Measurements from ENCODE around the gene PAXX. TPM values are rescaled to one million over a fixed set of nuclear protein-coding genes. Genes with fewer than 3 reads are reported as not detected.

Gene PAXX
- total RNA-seq, 1 experiment from 2014 or later: 104 TPM

DNA sequence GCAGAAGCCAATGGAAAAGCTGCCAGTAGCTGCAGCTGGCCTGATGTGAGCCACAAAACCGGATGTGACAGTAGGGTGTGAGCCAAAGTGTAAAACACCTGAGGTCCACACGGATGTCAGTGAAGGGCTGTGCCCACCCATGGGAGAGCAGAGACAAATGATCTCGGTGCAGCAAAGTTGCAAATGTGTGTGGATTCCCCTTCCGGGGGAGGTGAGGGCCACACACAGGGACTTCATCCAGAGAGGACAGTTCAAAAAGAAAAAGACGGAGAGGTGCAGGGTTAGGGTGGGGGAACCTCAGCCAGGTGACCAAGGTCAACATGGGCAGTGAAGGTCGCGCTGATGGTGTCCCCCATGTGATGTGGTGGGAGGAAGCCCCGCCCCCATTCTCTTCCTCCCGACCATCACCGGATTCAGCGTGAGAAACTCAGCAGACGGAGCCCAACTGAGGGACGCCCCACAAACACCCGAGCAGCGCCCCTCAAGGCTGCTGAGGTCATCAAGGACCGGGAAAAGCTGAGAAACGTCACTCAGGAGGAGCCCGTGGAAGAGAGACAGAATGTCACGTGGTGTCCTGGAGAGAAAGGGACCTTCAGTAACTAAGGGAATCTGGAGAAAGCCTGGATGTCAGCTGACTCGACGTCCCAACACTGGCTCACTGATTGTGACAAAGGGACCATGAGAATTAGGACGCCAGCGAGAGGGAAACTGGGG, 26.3 kb upstream of the PAXX start:
- no peak for DNase-seq (ENCODE audit: low spot score)

DNA sequence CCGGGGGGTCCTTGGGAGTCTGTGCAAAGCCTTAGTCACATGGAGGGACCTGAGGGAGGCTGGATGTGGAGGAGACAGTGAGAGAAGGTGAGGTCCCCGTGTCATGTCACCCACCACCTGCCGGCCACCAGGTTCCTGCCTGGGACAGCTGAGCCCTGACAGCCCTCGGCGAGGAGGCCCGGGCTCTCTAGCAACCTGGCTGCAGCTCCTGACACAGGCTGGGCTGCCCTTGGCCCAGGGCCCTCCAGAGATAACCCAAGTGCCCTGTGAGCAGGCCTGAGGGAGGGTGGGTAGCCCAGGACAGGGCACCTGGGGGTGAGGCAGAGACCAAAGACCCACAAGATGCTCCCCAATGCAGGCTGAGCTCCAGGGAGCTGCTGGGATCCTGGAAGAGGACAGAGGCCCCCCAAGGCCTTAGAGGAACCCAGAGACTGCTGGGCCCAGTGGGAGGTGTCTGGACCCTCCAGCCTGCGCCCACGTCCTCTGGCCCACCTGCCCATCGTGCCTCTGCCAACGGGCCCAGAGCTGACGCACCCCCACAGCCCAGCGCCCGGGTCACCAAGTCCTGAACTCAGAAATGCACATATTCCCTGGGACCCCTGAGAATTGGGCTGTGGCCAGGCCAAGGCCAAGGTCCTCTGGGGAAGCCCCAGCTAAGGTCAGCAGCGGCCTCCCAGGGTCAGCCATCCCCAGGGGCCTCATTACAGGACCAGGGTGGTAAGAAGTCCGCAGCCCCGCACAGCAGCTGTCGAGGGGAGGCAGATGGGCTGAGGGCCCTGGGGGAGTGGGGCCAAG, 23.7 kb upstream of the PAXX start:
- DNase-seq (ENCODE audit: low spot score): no peak

DNA sequence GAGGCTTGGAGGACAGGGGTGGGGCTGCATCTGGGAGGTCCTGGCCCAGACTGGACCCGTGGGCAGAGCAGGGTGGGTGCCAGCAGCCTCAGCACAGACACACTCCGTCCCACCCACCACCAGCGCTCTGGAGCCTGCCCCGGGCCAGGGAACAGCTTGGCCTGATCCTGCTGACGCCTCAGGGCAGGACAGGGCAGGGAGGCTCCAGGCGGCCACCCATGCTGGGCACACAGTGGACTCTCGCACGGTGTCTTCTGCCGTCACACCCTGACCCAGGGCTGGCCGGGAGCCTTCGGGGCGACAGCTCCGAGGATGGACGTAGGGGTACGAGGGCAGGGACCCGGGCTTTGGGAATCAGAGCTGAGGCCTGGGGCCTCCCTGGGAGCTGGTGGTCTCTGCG, 23.1 kb upstream of the PAXX start:
- DNase-seq (ENCODE audit: low spot score): no peak

DNA sequence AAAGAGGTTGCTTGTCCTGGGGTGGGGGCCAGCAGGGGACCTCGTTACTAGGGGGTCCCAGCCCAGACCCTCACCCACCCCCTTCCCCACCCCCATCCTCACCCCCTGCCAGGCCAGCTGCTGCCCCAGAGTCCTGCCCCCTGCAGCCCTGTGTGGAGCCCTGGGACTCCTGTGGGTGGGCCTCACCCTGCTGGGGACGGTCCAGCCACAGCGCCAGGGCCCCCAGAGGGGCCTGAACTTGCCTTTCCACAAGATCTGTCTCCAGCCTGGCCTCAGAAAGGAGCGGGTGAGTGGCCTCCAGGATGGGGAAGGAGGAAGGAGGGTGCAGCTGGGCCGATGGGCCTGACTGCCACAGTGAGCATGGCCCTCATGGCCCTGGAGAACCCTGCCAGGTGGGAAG, 22.4 kb upstream of the PAXX start:
- no peak for DNase-seq (ENCODE audit: low spot score)

DNA sequence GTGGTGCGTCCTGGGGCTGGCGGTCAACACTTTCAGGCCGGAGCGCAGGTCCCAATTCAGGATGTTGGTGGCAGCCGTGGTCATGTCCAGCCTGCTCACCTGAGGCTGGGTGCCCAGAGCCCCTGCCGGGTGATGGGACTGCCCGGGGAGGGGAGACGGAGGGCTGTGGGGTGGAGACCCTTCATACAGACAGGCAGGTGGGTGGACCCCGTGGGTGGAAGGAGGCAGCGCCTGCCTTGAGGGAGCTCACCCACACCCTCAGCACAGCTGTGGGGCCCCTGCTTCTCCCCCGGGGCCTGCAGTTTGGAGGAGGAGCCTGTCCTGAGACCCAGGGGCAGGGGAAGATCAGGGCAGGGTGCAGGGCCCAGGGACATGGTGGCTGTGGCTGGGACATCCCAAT, 21.9 kb upstream of the PAXX start:
- no peak for DNase-seq (ENCODE audit: low spot score)

DNA sequence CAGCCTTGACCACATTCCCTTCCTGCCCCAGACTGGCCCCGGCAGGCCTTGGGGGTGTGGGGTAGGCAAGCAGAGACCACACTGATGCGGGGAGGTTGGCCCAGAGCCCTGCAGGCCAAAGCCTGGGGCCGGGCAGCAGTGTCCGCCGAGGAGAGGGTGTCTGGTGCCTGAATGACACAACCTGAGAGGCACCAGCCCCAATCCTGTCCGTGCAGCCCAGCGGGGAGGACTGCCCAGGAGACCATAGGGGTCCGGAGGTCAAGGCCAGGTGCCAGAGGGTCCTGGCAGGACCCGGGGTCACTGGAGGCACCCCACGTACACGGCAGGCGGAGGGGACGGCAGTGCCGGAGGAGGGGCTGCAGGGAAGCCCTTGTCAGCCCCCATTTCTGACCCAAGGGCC, 20.5 kb upstream of the PAXX start:
- no peak for DNase-seq (ENCODE audit: low spot score)

DNA sequence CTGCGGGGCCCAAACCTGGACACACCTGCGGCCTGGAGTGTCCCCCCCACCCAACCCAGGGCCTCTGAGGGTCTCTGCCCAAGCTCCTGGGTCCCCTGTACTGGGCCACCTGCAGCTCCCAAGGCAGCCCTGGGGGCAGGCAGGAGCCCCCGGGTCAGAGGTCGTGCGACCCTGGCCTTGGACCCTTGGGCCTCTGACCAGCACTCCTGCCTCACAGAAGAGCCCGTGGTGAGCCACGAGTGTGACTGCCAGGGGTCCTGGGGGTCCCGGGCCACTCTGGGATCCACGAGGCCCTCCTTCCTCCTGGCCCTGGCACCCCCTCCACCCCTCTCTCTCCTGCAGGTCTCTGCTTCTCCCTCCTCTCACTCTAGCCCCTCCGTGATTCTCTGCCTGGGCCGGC, 19.9 kb upstream of the PAXX start:
- no peak for DNase-seq (ENCODE audit: low spot score)

DNA sequence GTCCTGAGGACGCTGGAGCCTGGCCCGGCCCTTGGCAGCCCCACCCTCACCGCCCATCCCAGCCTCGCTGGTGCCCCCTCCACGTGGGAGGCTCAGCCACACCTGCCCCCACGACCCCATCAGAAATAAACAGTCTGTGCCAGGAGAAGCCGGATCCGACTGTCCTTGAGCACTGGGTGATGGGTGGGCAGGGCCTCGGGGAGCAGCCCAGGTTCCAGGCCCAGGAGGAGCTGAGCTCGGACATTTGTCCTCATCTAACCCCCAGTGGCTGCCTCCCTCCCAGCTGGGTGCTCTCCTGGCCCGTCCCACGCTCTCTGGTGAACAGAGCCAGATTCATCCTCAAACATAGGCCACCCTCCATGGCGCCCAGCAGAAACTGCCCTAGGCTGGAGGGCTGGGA, 19.5 kb upstream of the PAXX start:
- DNase-seq (ENCODE audit: low spot score): no peak

DNA sequence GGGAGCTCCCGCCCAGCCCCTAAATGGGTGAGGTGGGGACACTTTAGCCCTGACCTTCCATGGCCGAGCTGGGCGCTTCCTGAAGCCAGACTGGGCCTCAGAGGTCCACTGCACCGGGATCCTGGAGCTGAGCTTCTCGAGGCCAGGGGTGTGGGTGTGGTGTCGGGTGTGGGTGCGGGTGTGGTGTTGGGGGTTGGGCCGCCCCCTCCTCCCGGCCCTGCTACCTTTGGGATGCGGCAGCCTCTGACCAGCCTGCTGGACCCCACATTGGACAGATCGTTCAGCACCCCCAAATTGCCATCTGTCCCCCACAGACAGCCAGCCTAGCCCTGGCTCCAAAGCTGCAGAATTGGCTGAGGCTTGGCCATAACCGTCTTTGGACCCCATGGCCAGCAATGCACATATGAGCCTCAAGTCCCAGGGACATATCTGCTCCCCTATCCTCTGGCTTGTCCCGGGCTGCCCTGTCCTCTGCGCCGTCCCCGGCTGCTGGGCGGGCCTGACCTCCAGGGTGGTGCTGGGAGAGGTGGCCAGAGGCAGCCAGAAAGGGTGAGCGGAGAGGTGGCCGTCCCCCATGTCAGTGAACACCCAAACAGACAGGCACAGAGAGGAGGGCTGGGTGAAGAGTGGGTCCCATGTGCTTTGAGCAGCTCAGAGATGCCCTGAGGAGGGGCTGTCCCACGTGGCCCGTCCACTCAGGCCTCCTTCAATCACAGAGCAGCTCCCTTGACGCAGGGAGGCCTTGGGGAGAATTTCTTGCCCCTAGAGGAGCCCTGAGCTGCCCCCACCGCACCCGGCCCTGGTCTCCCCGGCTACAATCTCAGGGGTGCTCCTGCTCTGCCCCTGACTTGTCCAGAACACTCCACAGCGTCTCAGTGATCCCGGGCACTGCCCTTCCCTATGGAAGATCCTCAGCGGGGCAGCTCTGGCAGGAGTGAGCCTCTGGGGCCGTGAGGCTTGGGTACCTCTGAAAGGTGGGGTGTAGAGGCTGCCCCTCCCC, 18.3 kb upstream of the PAXX start:
- no peak for DNase-seq (ENCODE audit: low spot score)

DNA sequence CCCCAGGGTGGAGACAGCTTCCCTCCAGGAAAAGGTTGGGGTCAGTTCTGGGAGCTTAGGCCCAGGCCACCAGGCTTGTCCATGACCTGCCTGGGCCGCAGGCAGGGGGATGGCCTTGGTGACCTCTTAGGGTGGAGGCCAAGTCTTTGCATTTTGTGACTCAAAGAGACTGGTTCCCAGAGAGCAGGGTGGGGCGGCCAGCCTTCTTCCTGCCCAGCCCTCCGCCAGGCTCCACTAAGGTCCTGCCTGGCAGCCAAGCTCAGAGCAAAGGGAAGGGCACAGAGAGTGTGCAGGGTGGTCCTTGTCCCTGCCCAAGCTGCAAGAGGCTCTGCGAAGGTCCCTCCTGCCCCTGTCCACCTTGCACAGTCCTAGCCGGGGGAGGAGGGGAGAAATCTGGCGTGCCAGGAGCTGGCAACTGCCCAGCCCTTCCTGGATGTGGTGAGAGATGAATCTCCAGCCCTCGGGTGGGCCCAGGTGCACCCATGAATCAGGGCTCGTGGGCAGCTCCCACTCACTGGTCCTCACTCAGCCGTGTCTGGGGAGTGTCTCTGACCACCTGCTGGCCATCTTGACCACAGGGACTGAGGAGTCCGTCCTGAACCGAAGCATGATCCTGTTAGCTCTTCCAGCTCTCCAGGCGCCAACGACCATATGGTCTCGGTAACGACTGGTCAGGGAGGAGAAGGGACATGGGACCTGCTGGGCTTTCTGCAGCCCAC, 17.2 kb upstream of the PAXX start:
- DNase-seq (ENCODE audit: low spot score): peak; percentile 79

DNA sequence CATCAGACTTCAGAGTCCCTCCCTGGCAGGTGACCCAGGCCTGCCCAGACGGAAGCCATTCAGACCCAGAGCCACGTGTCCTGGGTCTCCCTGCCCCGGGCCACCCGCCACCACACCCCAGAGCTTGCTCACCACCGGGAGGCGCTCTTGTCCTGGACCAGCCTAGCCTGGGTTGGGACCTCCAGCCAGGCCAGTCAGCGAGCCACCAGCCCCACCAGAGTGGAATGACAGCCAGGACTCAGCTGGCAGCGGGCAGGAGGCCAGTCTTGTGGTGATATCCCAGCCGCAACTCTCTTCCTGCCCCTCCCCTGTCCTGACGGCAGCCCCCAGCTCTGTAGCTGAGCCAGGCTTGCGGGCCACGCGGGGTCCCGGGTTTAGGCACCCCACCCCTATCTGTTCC, 16.6 kb upstream of the PAXX start:
- DNase-seq (ENCODE audit: low spot score): peak; percentile 91

DNA sequence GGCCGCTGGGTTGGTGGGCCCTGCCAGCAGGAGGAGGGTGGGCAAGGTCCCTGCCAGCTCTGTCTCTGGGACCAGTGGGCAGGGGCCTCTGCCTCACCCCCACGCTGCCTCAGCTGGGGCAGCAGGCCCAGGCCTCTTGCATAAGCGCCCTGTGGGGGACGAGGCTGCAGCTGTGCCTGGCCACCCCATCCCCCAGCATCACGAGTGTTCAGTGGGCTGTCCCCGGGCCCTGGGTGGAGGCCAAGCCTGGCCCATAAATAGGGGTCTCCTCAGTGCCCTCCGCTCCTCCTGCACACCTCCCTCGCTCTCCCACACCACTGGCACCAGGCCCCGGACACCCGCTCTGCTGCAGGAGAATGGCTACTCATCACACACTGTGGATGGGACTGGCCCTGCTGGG, 15.0 kb upstream of the PAXX start, which contains the start of gene PTGDS:
PTGDS (plus strand) TSS at position 282 of the 400 bp plus-strand sequence; CDS start at position 357, 75 bp downstream.
- DNase-seq (ENCODE audit: low spot score): no peak

DNA sequence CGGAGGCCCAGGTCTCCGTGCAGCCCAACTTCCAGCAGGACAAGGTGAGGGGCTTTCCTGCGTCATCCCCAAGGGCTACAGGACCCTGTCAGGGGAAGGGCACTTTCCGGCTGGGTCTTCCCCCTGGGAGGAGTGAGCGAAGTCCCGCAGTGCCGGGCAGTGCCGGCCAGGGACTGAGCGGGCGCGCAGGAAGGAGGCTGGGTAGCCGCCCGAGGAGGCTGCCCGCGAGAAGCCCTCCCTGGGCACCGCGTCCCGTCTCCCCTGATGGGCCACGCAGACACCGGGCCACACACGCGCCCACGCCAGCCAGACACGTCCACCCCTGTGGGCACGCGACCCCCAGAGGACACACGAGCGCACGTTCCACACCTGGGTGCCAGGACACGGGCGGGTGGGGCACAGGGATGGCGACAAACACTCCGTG, 14.6 kb upstream of the PAXX start:
- no peak for DNase-seq (ENCODE audit: low spot score)

DNA sequence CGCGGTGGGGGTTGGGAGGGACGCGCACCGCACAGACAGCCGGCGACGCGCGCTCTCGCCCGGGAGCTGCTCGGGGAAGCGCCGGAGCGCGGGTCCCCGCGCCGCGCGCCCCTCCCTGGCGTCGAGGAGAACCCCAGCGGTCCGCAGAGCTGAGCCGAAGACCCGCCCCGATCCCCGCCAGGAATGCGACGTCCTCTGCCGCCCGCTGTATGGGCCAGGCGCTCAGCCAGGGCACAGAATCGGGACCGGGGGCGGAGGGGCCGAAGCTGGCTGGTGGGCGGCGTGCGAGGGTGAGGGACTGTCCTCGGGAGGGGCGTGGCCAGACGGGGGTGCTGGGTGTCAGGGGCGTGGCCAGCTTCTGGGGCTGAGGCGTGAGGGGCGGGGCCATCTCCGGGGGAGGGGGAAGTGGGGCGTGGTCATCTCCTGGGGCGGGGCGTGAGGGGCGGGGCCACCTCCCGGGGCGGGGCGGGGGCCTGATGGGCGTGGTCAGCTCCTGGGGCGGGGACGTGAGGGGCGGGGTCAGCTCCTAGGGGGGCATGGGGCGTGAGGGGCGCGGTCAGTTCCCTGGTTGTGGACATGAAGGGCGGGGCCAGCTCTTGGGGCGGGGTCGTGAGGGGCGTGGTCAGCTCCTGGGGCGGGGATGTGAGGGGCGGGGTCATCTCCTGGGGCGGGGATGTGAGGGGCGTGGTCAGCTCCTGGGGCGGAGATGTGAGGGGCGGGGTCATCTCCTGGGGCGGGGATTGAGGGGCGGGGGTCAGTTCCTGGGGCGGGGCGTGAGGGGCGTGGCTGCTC, 14.0 kb upstream of the PAXX start:
- DNase-seq (ENCODE audit: low spot score): no peak

DNA sequence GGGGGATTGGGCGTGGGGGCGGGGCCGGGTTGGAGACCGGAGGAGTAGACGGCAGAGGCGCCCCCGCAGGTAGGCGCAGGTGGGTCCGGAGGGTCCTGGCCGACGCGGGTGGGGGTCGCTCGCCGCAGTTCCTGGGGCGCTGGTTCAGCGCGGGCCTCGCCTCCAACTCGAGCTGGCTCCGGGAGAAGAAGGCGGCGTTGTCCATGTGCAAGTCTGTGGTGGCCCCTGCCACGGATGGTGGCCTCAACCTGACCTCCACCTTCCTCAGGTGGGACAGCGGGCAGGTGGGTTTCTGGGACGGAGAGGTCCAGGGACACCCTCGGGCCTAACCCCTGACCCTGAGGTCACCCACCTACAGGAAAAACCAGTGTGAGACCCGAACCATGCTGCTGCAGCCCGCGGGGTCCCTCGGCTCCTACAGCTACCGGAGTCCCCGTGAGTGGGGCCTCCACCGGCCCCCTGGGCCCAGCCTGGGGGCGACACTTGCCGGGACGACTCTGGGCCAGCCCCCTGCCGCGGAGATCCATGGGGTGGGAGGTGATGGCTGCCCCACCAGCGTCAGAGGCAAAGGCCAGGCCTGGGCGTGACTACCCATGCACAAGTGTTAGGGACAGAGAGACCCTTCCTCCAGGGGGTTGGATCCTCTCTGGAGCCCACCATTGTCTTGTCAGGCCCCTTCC, 13.2 kb upstream of the PAXX start:
- no peak for DNase-seq (ENCODE audit: low spot score)

DNA sequence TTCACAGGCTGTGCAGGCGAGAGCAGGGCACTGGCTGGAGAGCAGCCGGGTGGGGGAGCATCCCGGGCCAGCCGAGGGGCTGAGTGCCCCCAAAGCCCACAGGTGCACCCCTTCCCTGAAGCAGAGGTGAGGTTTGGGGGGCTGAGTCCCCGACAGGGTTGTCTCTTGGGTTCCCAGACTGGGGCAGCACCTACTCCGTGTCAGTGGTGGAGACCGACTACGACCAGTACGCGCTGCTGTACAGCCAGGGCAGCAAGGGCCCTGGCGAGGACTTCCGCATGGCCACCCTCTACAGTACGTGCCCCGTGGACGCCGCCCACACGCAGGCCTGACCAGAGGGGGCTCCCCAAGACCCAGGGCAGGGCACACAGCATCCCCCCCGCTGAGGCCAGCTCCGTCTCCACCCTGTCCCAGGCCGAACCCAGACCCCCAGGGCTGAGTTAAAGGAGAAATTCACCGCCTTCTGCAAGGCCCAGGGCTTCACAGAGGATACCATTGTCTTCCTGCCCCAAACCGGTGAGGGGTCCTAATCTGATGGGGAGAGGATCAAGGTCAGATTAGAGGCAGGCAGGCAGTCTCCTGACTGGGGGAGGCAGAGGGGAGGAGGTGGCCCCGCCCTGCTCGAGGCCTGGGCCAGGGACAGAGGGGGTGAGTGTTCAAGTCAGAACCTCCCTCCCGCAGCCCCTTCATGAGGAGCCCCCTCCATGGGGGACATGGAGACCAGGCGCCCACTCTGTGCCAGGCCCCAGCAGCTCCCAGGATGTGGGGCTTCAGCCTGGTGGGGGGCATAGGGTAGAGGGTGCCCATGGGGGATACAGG, 12.2 kb upstream of the PAXX start:
- no peak for DNase-seq (ENCODE audit: low spot score)

DNA sequence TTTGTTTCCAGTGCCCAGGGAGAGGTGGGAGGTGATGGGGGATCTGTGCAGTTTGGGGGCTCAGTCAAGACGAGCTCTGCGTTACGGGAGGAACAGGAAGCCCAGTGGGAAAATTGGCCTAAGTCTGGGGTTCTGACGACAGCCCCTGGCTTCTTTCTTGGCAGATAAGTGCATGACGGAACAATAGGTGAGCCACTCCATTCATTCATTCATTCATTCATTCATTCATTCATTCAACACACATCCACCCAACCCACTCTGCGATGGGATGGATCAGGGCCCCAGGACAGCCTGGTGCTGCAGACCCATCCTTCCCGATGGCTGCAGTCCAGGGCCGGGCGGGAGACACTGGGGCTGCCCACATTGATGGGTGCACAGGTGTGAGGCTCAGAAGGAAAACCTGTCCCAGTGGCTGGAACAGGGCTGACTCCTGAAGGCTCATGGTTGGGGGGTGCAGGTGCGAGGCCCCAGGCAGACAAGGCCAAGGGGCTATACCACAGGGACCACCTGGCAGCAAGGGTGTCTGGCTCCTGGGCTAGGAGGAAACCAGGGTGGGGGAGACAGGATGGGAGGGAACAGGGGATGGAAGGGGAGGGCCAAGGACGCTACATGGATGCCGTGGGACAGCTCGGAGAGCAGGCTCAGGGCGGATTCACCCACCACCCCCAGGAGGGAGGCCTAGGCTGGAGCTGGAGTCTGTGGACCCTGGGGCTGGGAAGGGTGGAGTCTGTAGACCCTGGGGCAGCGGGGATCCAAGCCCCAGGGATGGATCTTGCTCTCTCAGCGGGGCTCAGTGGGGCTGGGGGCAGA, 11.3 kb upstream of the PAXX start:
- DNase-seq (ENCODE audit: low spot score): no peak

DNA sequence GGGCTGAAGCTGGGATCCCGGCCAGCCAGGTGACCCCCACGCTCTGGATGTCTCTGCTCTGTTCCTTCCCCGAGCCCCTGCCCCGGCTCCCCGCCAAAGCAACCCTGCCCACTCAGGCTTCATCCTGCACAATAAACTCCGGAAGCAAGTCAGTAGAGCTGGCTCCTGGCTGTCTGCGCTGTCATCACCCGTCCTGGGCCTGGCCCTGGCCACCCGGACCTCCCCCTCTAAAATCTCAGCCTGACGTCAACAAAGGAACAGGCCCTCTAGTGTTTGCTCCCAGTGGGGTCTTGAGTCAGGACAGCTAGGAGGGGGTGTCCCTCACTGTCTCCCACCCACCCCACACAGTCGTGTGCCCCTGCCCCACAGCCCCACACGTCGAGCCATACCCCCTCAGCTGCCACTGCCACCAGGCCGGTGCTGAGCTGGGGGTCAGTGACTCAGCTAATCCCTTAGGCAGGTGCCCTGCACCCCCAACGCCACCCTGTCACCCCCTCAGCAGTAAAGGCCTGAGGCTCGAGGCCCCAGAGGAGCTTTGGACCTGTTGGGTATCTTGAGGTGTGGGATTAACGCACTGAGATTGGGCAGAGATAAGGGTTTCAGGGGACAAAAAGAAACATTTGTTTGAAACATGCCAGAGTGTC, 10.5 kb upstream of the PAXX start:
- DNase-seq (ENCODE audit: low spot score): peak; percentile 70
